Measurements from ENCODE around the gene ZCCHC3.

DNA sequence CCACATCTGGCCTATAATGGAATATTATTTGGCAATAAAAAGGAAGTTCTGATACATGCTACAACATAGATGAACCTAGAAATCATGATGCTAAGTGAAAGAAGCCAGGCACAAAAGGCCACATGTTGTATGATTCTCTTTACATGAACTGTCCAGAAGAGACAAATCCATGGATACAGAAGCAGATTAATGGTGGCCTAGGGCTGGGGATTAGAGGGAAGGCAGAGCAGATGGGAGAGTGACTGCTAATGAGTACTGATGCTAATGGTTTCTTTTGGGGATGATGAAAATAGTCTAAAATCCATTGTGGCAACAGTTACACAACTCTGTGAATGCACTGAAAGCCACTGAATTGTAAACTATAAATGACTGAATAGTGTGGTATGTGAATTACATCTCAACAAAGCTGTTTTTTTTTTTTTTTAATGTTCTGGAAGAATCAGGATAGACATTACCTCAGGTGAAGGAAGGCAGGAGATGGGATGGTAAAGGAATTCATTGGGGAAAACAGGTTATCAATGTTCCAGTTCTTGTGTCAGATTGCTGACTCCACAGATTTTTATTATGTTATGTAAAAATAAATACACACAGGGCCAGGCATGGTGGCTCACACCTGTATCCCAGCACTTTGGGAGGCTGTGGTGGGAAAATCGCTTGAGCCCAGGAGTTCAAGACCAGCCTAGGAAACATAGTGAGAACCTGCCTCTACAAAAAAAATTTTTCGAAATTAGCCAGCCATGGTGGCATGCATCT, 19.1 kb downstream of the ZCCHC3 start:
- no peak for TF ChIP-seq POLR2A (IDR thresholded peaks at IDR 0.05)
- TF ChIP-seq, protein P1, sequence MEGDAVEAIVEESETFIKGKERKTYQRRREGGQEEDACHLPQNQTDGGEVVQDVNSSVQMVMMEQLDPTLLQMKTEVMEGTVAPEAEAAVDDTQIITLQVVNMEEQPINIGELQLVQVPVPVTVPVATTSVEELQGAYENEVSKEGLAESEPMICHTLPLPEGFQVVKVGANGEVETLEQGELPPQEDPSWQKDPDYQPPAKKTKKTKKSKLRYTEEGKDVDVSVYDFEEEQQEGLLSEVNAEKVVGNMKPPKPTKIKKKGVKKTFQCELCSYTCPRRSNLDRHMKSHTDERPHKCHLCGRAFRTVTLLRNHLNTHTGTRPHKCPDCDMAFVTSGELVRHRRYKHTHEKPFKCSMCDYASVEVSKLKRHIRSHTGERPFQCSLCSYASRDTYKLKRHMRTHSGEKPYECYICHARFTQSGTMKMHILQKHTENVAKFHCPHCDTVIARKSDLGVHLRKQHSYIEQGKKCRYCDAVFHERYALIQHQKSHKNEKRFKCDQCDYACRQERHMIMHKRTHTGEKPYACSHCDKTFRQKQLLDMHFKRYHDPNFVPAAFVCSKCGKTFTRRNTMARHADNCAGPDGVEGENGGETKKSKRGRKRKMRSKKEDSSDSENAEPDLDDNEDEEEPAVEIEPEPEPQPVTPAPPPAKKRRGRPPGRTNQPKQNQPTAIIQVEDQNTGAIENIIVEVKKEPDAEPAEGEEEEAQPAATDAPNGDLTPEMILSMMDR (IDR thresholded peaks at IDR 0.05), result no peak
- no peak for TF ChIP-seq POLR2AphosphoS5 (IDR thresholded peaks at IDR 0.05)
- no peak for TF ChIP-seq EP300 (IDR thresholded peaks at IDR 0.05)

Data from stomach (tissue), 4 donors.